Neural cell (in vitro differentiated cells): Measurements from ENCODE around the gene ORM1. TPM values are rescaled to one million over a fixed set of nuclear protein-coding genes. Genes with fewer than 3 reads are reported as not detected.

Experiments
- H2AFZ ChIP-seq: fragments of 200-600, 300-800 bp; sonication (generic), shearing (Covaris generic); 2 replicates; pipeline ENCODE4 v1.6.0; 2014; ENCODE audit warnings: low read depth, mild to moderate bottlenecking, antibody characterized with exemption, low read length, moderate library complexity
- H3F3A ChIP-seq: fragments of 200-600 bp; shearing (Covaris generic); 2 replicates; pipeline ENCODE4 v1.6.1; 2016; ENCODE audit warnings: mild to moderate bottlenecking, moderate library complexity, mixed read lengths, antibody characterized with exemption, low read length; ENCODE audit not compliant: insufficient read depth, poor library complexity, severe bottlenecking
- H3K27ac ChIP-seq: fragments of 200-600, 300-800 bp; sonication (generic), shearing (Covaris generic); 2 replicates; pipeline ENCODE4 v1.5.1; 2014; ENCODE audit warnings: mild to moderate bottlenecking, low read length, moderate library complexity
- H3K27me3 ChIP-seq: fragments of 300-800, 200-600 bp; sonication (generic), shearing (Covaris generic); 2 replicates; pipeline ENCODE4 v1.6.0; 2014; ENCODE audit warnings: mild to moderate bottlenecking, low read depth, low read length, moderate library complexity; ENCODE audit not compliant: insufficient read depth
- H3K36me3 ChIP-seq: fragments of 300-800, 200-600 bp; sonication (generic), shearing (Covaris generic); 2 replicates; pipeline ENCODE4 v1.5.1; 2014; ENCODE audit warnings: mild to moderate bottlenecking, antibody characterized with exemption, low read length, moderate library complexity; ENCODE audit not compliant: insufficient read depth
- H3K4me2 ChIP-seq: fragments of 300-800, 200-600 bp; sonication (generic), shearing (Covaris generic); 2 replicates; pipeline ENCODE4 v1.6.0; 2014; ENCODE audit warnings: mild to moderate bottlenecking, low read length
- H3K4me3 ChIP-seq: fragments of 300-800, 200-600 bp; sonication (generic), shearing (Covaris generic); 2 replicates; pipeline ENCODE4 v1.5.1; 2014; ENCODE audit warnings: mild to moderate bottlenecking, low read length, moderate library complexity
- H3K79me2 ChIP-seq: fragments of 200-600 bp; shearing (Covaris generic); replicated peaks from 2 replicates; pipeline ENCODE4 v1.6.0; 2014; ENCODE audit warnings: mild to moderate bottlenecking, low read length, moderate library complexity; ENCODE audit not compliant: insufficient read depth
- H3K9ac ChIP-seq: fragments of 300-800, 200-600 bp; sonication (generic), shearing (Covaris generic); 2 replicates; pipeline ENCODE4 v1.6.1; 2016; ENCODE audit warnings: mild to moderate bottlenecking, low read length, mixed read lengths
- H3K9me2 ChIP-seq: fragments of 200-600 bp; shearing (Covaris generic); 2 replicates; pipeline ENCODE4 v1.6.1; 2016; ENCODE audit warnings: mild to moderate bottlenecking, low read length, mixed read lengths; ENCODE audit not compliant: insufficient read depth
- H3K9me3 ChIP-seq: fragments of 200-600, 300-800 bp; sonication (generic), shearing (Covaris generic); 2 replicates; pipeline ENCODE4 v1.6.1; 2016; ENCODE audit warnings: mild to moderate bottlenecking, mixed run types, low read length, moderate library complexity, mixed read lengths
- H4K20me1 ChIP-seq: fragments of 200-600 bp; shearing (Covaris generic); 2 replicates; pipeline ENCODE4 v1.6.1; 2016; ENCODE audit warnings: mild to moderate bottlenecking, mixed run types; ENCODE audit not compliant: insufficient read depth
- EP300 ChIP-seq: fragments of 450-650 bp; conservative IDR thresholded peaks from 2 replicates; pipeline ENCODE4 v1.6.1; 2014; ENCODE audit warnings: antibody characterized with exemption, mild to moderate bottlenecking, moderate library complexity; ENCODE audit not compliant: poor library complexity, severe bottlenecking
- EZH2 ChIP-seq: fragments of 200-600, 300-800 bp; shearing (Covaris generic), sonication (generic); IDR thresholded peaks from 2 replicates; pipeline ENCODE4 v1.6.1; 2014; ENCODE audit warnings: antibody characterized with exemption, low read length, borderline replicate concordance, mild to moderate bottlenecking; ENCODE audit not compliant: insufficient read depth, poor library complexity, severe bottlenecking
- MXI1 ChIP-seq: fragments of 450-650 bp; conservative IDR thresholded peaks from 2 replicates; pipeline ENCODE4 v1.6.1; 2014; ENCODE audit warnings: antibody characterized with exemption, mild to moderate bottlenecking; ENCODE audit not compliant: poor library complexity, severe bottlenecking
- POLR2AphosphoS5 ChIP-seq: IDR thresholded peaks from 2 replicates; pipeline ENCODE4 v1.6.1; 2012
- RAD21 ChIP-seq: fragments of 450-650 bp; conservative IDR thresholded peaks from 2 replicates; pipeline ENCODE4 v1.6.1; 2014; ENCODE audit warnings: antibody characterized with exemption, mild to moderate bottlenecking, moderate library complexity
- SMC3 ChIP-seq: fragments of 450-650 bp; conservative IDR thresholded peaks from 2 replicates; pipeline ENCODE4 v1.6.1; 2014; ENCODE audit warnings: antibody characterized with exemption, mild to moderate bottlenecking, moderate library complexity; ENCODE audit not compliant: poor library complexity
- TAF1 ChIP-seq: IDR thresholded peaks from 2 replicates; pipeline ENCODE4 v1.6.1; 2012; ENCODE audit warnings: low read depth
- polyA plus RNA-seq: library from polyadenylated mRNA; depleted of rRNA; stranded (reverse); fragments of >200 nt; gene quantifications from 2 replicates; pipeline ENCODE4 v1.2.3, GENCODE V29; 2014
- TF ChIP-seq, protein P1 (sequence below): IDR thresholded peaks from 2 replicates; pipeline ENCODE4 v1.6.1; 2012; ENCODE audit warnings: borderline replicate concordance
- TF ChIP-seq, protein P2 (sequence below): fragments of 450-650 bp; IDR thresholded peaks from 2 replicates; pipeline ENCODE4 v1.5.1; 2014; ENCODE audit warnings: antibody characterized with exemption, mild to moderate bottlenecking, moderate library complexity; ENCODE audit not compliant: poor library complexity, severe bottlenecking

ORM1 gene
- polyA plus RNA-seq, 1 donor from 2014 or later = not detected

DNA sequence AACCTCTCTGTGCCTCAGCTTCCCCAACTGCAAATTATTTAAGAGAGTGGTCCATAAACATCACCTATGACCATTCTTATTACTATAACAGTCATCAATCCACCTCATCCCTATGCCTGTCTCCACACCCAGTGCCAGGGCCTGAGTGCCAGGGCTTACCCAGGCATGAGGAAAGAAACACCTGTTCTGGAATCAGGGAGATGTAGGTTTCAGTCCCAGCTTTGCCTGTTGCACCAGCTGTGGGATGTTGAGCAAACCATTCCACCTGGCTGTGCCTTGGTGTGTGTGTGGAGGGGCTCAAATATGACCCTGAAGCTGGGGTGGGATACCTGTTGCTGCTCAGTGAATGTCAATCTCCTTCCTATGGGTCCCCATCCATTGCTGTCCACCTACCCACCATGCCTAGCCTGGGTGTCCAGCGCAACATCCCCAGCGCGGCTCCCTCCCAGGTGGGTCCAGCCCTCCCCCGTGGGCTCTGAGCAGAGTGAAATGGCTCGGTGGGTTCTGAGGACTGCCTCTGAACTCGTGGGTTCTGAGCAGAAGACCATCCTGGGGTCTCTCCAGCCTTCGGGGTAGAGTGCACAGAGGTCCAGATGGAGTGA, 48.5 kb downstream of the ORM1 start:
- Histone ChIP-seq H3K9me3 (no peaks in the 10 kb centered on the region), H3K9me2 (no peaks in the 10 kb centered on the region), H3K27me3 (no peaks in the 10 kb centered on the region), H3K4me3 (no peak overlapping the region), H3K79me2 (no peaks in the 10 kb centered on the region), H3K9ac (no peak overlapping the region), H3F3A (no peaks in the 10 kb centered on the region), H3K4me2 (no peak overlapping the region), H2AFZ (no peak overlapping the region), H3K27ac (no peak overlapping the region), H4K20me1 (no peaks in the 10 kb centered on the region), H3K36me3 (no peaks in the 10 kb centered on the region)
- TF ChIP-seq EP300 = no peak
- TF ChIP-seq TAF1 = no peak
- no peak for TF ChIP-seq EZH2
- TF ChIP-seq, protein P1, sequence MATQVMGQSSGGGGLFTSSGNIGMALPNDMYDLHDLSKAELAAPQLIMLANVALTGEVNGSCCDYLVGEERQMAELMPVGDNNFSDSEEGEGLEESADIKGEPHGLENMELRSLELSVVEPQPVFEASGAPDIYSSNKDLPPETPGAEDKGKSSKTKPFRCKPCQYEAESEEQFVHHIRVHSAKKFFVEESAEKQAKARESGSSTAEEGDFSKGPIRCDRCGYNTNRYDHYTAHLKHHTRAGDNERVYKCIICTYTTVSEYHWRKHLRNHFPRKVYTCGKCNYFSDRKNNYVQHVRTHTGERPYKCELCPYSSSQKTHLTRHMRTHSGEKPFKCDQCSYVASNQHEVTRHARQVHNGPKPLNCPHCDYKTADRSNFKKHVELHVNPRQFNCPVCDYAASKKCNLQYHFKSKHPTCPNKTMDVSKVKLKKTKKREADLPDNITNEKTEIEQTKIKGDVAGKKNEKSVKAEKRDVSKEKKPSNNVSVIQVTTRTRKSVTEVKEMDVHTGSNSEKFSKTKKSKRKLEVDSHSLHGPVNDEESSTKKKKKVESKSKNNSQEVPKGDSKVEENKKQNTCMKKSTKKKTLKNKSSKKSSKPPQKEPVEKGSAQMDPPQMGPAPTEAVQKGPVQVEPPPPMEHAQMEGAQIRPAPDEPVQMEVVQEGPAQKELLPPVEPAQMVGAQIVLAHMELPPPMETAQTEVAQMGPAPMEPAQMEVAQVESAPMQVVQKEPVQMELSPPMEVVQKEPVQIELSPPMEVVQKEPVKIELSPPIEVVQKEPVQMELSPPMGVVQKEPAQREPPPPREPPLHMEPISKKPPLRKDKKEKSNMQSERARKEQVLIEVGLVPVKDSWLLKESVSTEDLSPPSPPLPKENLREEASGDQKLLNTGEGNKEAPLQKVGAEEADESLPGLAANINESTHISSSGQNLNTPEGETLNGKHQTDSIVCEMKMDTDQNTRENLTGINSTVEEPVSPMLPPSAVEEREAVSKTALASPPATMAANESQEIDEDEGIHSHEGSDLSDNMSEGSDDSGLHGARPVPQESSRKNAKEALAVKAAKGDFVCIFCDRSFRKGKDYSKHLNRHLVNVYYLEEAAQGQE = no peak
- TF ChIP-seq SMC3 = no peak
- TF ChIP-seq RAD21 = no peak
- no peak for TF ChIP-seq MXI1
- no peak for TF ChIP-seq POLR2AphosphoS5
- TF ChIP-seq, protein P2, sequence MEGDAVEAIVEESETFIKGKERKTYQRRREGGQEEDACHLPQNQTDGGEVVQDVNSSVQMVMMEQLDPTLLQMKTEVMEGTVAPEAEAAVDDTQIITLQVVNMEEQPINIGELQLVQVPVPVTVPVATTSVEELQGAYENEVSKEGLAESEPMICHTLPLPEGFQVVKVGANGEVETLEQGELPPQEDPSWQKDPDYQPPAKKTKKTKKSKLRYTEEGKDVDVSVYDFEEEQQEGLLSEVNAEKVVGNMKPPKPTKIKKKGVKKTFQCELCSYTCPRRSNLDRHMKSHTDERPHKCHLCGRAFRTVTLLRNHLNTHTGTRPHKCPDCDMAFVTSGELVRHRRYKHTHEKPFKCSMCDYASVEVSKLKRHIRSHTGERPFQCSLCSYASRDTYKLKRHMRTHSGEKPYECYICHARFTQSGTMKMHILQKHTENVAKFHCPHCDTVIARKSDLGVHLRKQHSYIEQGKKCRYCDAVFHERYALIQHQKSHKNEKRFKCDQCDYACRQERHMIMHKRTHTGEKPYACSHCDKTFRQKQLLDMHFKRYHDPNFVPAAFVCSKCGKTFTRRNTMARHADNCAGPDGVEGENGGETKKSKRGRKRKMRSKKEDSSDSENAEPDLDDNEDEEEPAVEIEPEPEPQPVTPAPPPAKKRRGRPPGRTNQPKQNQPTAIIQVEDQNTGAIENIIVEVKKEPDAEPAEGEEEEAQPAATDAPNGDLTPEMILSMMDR = no peak

DNA sequence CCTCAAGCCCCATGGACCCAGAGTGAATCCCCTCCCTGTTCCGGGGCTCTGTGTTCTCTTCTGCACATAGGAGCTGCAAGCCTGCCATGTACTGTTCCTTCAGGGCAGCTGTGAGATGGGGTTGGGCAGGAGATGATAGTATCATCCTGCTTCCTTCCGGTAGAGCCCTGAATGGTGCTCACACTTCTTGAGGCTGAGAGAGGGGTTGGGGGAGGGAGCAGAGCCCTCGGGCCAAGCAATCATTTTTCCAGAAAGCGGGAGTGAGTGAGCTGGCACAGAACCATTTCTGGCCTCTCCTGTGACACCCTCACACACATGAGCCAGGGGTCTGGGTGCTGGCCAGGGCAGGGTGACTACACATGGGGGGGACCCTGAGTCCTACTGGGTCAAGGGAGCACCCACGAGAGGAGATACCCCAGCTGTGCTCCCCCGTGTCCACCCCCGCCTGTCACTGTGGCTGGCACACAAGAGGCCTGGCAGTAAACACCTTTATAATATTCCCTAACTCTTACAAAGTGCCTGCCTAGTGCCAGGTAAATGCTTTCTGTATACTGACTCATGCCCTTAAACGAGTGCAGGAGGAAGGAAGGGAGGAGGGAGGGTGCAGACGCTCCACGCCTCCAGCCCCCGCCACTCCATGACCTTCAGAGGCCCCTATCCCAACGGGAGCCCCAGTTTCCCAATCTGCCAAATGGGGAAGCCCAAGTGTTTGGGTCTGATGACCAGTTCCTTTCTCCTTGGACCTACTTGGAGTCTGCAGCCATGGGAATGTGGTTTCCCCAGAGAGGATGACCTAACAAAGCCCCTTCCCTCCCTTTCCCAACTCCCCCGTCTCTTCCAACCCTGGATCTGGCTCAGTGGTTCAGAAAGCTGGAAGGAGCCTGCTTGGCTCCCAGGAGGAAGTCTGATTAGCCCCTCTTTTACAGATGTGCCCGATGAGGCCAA, 49.3 kb downstream of the ORM1 start:
- Histone ChIP-seq H3K9ac (no peak overlapping the region), H3F3A (no peaks in the 10 kb centered on the region), H3K9me2 (no peaks in the 10 kb centered on the region), H2AFZ (no peak overlapping the region), H3K27ac (no peak overlapping the region), H3K9me3 (no peaks in the 10 kb centered on the region), H3K4me2 (no peak overlapping the region), H3K36me3 (no peaks in the 10 kb centered on the region), H3K79me2 (no peaks in the 10 kb centered on the region), H3K27me3 (no peaks in the 10 kb centered on the region), H3K4me3 (no peak overlapping the region), H4K20me1 (no peaks in the 10 kb centered on the region)
- TF ChIP-seq POLR2AphosphoS5 = no peak
- TF ChIP-seq, protein P2 = no peak
- TF ChIP-seq, protein P1 = no peak
